ENCODE results near the gene LOXL3. TPM values are rescaled to one million over a fixed set of nuclear protein-coding genes. Genes with fewer than 3 reads are reported as not detected.
A peak's percentile ranks its signal among the peaks of the same experiment; 100 is the strongest.

The LOXL3 gene
- total RNA-seq, 1 experiment from 2014 or later: 29.0 TPM

GRCh38 chr2:74496997-74497776 is 56.6 kb downstream of the LOXL3 start:
- Mint-ChIP-seq H3K27me3 (ENCODE audit: low read depth) (peaks cover 79% of the 10 kb centered on the region), H3K27ac (no peak overlapping the region)
- no peak overlapping the region for H2BK12ac ChIP-seq (ENCODE audit: insufficient read length, low read depth, low read length)

More at GRCh38 chr2:74496997-74497776, 56.6 kb downstream of the LOXL3 start:
- Mint-ChIP-seq H3K36me3 (ENCODE audit: insufficient read depth in 1 of 3, low read depth in 3 of 3) (peaks cover 16 to 25% (median 22%) of the 10 kb centered on the region in 3 experiments), H3K4me1 (peaks cover 32 to 43% of the 10 kb centered on the region in 2 experiments), H3K4me3 (peak overlapping the region; percentile 75 to 82), H3K9me3 (peaks cover 0 to 2% of the 10 kb centered on the region in 2 experiments; a peak in 2 of 5 replicates)
- Histone ChIP-seq H3K23me2 (ENCODE audit: insufficient read length, low read depth, low read length, poor library complexity, severe bottlenecking) (peaks cover 25% of the 10 kb centered on the region), H3K18ac (ENCODE audit: insufficient read length, low read depth, low read length) (no peak overlapping the region), H4K20me1 (ENCODE audit: control insufficient read depth, insufficient read depth, insufficient read length) (no peaks in the 10 kb centered on the region), H3K79me2 (ENCODE audit: insufficient read depth, low read length) (no peaks in the 10 kb centered on the region), H3K23ac (ENCODE audit: insufficient read length, low read depth, low read length) (no peak overlapping the region), H3T11ph (ENCODE audit: low read length) (no peak overlapping the region), H2BK5ac (ENCODE audit: insufficient read length, low read length) (no peak overlapping the region), H3K27me3 (ENCODE audit: insufficient read depth, low read length) (peaks cover 65% of the 10 kb centered on the region), H2BK15ac (ENCODE audit: low read depth, low read length) (no peak overlapping the region), H3K4ac (ENCODE audit: low read depth, low read length) (no peak overlapping the region), H3K4me1 (ENCODE audit: insufficient read depth, low read length) (no peaks in the 10 kb centered on the region), H3K9ac (ENCODE audit: extremely low read depth, insufficient read length, low read length) (no peak overlapping the region), H4K5ac (ENCODE audit: insufficient read length, low read depth, low read length) (no peak overlapping the region), H3K14ac (ENCODE audit: insufficient read depth, low read length) (no peak overlapping the region), H2BK120ac (ENCODE audit: low read depth, low read length, poor library complexity, severe bottlenecking) (no peak overlapping the region), H3K56ac (ENCODE audit: insufficient read length, low read depth, low read length) (no peak overlapping the region), H3K9me3 (ENCODE audit: control insufficient read depth, low read depth, low read length) (no peaks in the 10 kb centered on the region), H2AFZ (ENCODE audit: low read length) (no peak overlapping the region), H3K4me2 (ENCODE audit: insufficient read depth, insufficient read length, low read length) (peak overlapping the region; percentile 59), H2AK5ac (ENCODE audit: insufficient read length, low read length) (no peak overlapping the region), H4K8ac (replicated peaks; ENCODE audit: insufficient read length, low read depth, low read length) (no peak overlapping the region), H3K79me1 (ENCODE audit: insufficient read depth, low read depth, low read length, poor library complexity, severe bottlenecking) (no peaks in the 10 kb centered on the region), H2BK20ac (ENCODE audit: low read depth, low read length, poor library complexity, severe bottlenecking) (no peak overlapping the region), H3K27ac (ENCODE audit: insufficient read length, low read depth, low read length) (no peak overlapping the region), H4K91ac (ENCODE audit: insufficient read length, low read depth, low read length) (no peak overlapping the region)
- no peak for TF ChIP-seq CTCF (conservative IDR thresholded peaks at IDR 0.05)
- no CpG with 5 or more reads among the region's 19 CpGs for WGBS (ENCODE audit: extremely low coverage, insufficient read length, low lambda C conversion rate)
- no peak for DNase-seq

Data from H9 (cell line).